Sigmoid colon (tissue), 7 donors: ENCODE results near the gene POU3F1. TPM values are rescaled to one million over a fixed set of nuclear protein-coding genes. Genes with fewer than 3 reads are reported as not detected.

Source experiments
- DNase-seq: peaks from one replicate; pipeline ENCODE4 v3.0.0-alpha.2; 2019
- H3K27ac ChIP-seq, 4 donors: fragments of 200-600 bp; sonication (generic); one replicate each; pipeline ENCODE4 v1.5.1; 2016 to 2019; ENCODE audit warnings: mild to moderate bottlenecking in 1 of 4
- H3K27me3 ChIP-seq, 3 donors: fragments of 200-600 bp; sonication (generic); one replicate each; pipeline ENCODE4 v1.5.1; 2019; ENCODE audit warnings: mild to moderate bottlenecking in 1 of 3
- H3K36me3 ChIP-seq, 4 donors: fragments of 200-600 bp; sonication (generic); one replicate each; pipeline ENCODE4 v1.5.1; 2016 to 2019
- H3K4me1 ChIP-seq, 4 donors: fragments of 200-600 bp; sonication (generic); one replicate each; pipeline ENCODE4 v1.5.1; 2017 to 2019
- H3K4me3 ChIP-seq, 4 donors: fragments of 200-600 bp; sonication (generic); one replicate each; pipeline ENCODE4 v1.5.1; 2017 to 2019; ENCODE audit warnings: mild to moderate bottlenecking in 2 of 4, moderate library complexity in 1 of 4
- H3K9me3 ChIP-seq, 4 donors: fragments of 200-600 bp in 3 of 4; sonication (generic) in 3 of 4; one replicate each; pipeline versions ENCODE4 v1.5.1 to v1.6.1; 2013 to 2019
- CTCF ChIP-seq, 4 experiments: fragments of 450-650 bp in 3 of 4; fragments of 200-600 bp in 1 of 4; IDR thresholded peaks; one replicate each; pipeline ENCODE4 v1.5.1; 2016 to 2019; ENCODE audit warnings: antibody characterized with exemption in 4 of 4, mild to moderate bottlenecking in 3 of 4, moderate library complexity in 2 of 4
- EP300 ChIP-seq, 4 donors: sonication (generic); formaldehyde crosslinking; IDR thresholded peaks; one replicate each; pipeline ENCODE4 v1.6.1; 2017; ENCODE audit warnings: antibody characterized with exemption in 4 of 4
- POLR2A ChIP-seq, 2 donors: fragments of 450-650 bp; IDR thresholded peaks; one replicate each; pipeline ENCODE4 v1.6.1; 2016; ENCODE audit warnings: antibody characterized with exemption in 2 of 2, mild to moderate bottlenecking in 2 of 2, moderate library complexity in 2 of 2
- POLR2AphosphoS5 ChIP-seq, 4 donors: sonication (generic); formaldehyde crosslinking; IDR thresholded peaks; one replicate each; pipeline ENCODE4 v1.6.1; 2017; ENCODE audit warnings: antibody characterized with exemption in 4 of 4
- WGBS, 2 donors: extraction: QIAGEN DNeasy Blood & Tissue Kit; methylation state at CpG; one replicate each; pipeline ENCODE4 v1.1.7; 2013; 5-methylcytosine and 5-hydroxymethylcytosine counted together
- intact Hi-C: fragments of 100-400 bp; cut with DNase I; formaldehyde crosslinking; loops from one replicate; pipeline ENCODE4 v1.15.1; 2023
- polyA plus RNA-seq, 3 donors: library from polyadenylated mRNA; stranded (reverse); fragments of 200-250 nt; gene quantifications; one replicate each; pipeline ENCODE4 v1.2.3, GENCODE V29; 2013
- total RNA-seq, 4 donors: library from RNA; depleted of rRNA; stranded (reverse); fragments of >200 nt; gene quantifications; one replicate each; pipeline ENCODE4 v1.1.0, GENCODE V29; 2016
- donor health status: healthy with polysubstance abuse.
- donor health status: Bipolar disorder and iron deficiency.
- donor health status: healthy.

The POU3F1 gene
- total and polyA plus RNA-seq, 7 donors: 0.09 TPM; not detected in 6

- no peaks in the 10 kb centered on the region for H3K36me3 ChIP-seq
- no peak for DNase-seq
- no peak overlapping the region for H3K4me3 ChIP-seq
- TF ChIP-seq POLR2A (IDR thresholded peaks at IDR 0.05): no peak
- TF ChIP-seq CTCF (IDR thresholded peaks at IDR 0.05): no peak
- TF ChIP-seq POLR2AphosphoS5 (IDR thresholded peaks at IDR 0.05): no peak
- TF ChIP-seq EP300 (IDR thresholded peaks at IDR 0.05): no peak
- no peaks in the 10 kb centered on the region for H3K4me1 ChIP-seq
- H3K27me3 ChIP-seq: peaks cover 0 to 7% (median 1%) of the 10 kb centered on the region in 3 donors
- intact Hi-C loops: no loop called here
- no peaks in the 10 kb centered on the region for H3K9me3 ChIP-seq
- 77 to 84% methylated on average over 5 of the region's 5 CpGs for WGBS, 2 donors
- H3K27ac ChIP-seq: no peak overlapping the region
These were observed 17.0 kb upstream of the POU3F1 start for GRCh38 chr1:38063616-38064015.

- Histone ChIP-seq H3K4me1 (no peaks in the 10 kb centered on the region), H3K27me3 (no peaks in the 10 kb centered on the region), H3K4me3 (no peak overlapping the region), H3K27ac (no peak overlapping the region), H3K9me3 (no peaks in the 10 kb centered on the region), H3K36me3 (no peaks in the 10 kb centered on the region)
- no peak for TF ChIP-seq EP300 (IDR thresholded peaks at IDR 0.05)
- no peak for TF ChIP-seq POLR2AphosphoS5 (IDR thresholded peaks at IDR 0.05)
- no peak for DNase-seq
- intact Hi-C loops: no loop called here
- WGBS, 2 donors: 58 to 76% methylated on average over 6 of the region's 6 CpGs
These were observed 16.0 kb upstream of the POU3F1 start for GRCh38 chr1:38062361-38063288.

- H3K27me3 ChIP-seq: no peaks in the 10 kb centered on the region
These were observed 15.3 kb upstream of the POU3F1 start for GRCh38 chr1:38061883-38062328.

GRCh38 chr1:38061290-38061689 is 14.7 kb upstream of the POU3F1 start:
- intact Hi-C loops: no loop called here
- no peaks in the 10 kb centered on the region for H3K4me1 ChIP-seq
- DNase-seq: no peak
- WGBS, 2 donors: 89 to 98% methylated on average over 1 of the region's 1 CpG
- H3K9me3 ChIP-seq: no peaks in the 10 kb centered on the region
- H3K4me3 ChIP-seq: no peak overlapping the region
- no peak for TF ChIP-seq CTCF (IDR thresholded peaks at IDR 0.05)
- no peaks in the 10 kb centered on the region for H3K27me3 ChIP-seq
- no peak overlapping the region for H3K27ac ChIP-seq
- no peaks in the 10 kb centered on the region for H3K36me3 ChIP-seq

More at GRCh38 chr1:38061883-38062328, 15.3 kb upstream of the POU3F1 start:
- no peak for DNase-seq
- intact Hi-C loops: no loop called here
- no peaks in the 10 kb centered on the region for H3K36me3 ChIP-seq
- no peak for TF ChIP-seq EP300 (IDR thresholded peaks at IDR 0.05)
- no peak for TF ChIP-seq CTCF (IDR thresholded peaks at IDR 0.05)
- TF ChIP-seq POLR2AphosphoS5 (IDR thresholded peaks at IDR 0.05): no peak
- TF ChIP-seq POLR2A (IDR thresholded peaks at IDR 0.05): no peak
- H3K9me3 ChIP-seq: no peaks in the 10 kb centered on the region
- H3K27ac ChIP-seq: no peak overlapping the region
- no peak overlapping the region for H3K4me3 ChIP-seq
- WGBS, 2 donors: 62 to 70% methylated on average over 7 of the region's 7 CpGs
- no peaks in the 10 kb centered on the region for H3K4me1 ChIP-seq

- TF ChIP-seq POLR2A (IDR thresholded peaks at IDR 0.05): no peak
- no peak for TF ChIP-seq EP300 (IDR thresholded peaks at IDR 0.05)
- TF ChIP-seq CTCF (IDR thresholded peaks at IDR 0.05): no peak
These were observed 13.9 kb upstream of the POU3F1 start for GRCh38 chr1:38060498-38060897.

More at GRCh38 chr1:38060498-38060897, 13.9 kb upstream of the POU3F1 start:
- no peaks in the 10 kb centered on the region for H3K4me1 ChIP-seq
- H3K4me3 ChIP-seq: no peak overlapping the region
- H3K27ac ChIP-seq: no peak overlapping the region
- 48 to 80% methylated on average over 2 of the region's 2 CpGs for WGBS, 2 donors
- no peaks in the 10 kb centered on the region for H3K9me3 ChIP-seq
- no peaks in the 10 kb centered on the region for H3K27me3 ChIP-seq
- intact Hi-C loops: no loop called here
- DNase-seq: no peak
- no peaks in the 10 kb centered on the region for H3K36me3 ChIP-seq
